Amniotic epithelial cell (primary cell): Measurements from ENCODE around the gene AKAP12.

Source experiments
- DNase-seq: peaks from one replicate; pipeline ENCODE4 v3.0.0-alpha.2; 2010; ENCODE audit warnings: low read depth

AKAP12 gene

DNA sequence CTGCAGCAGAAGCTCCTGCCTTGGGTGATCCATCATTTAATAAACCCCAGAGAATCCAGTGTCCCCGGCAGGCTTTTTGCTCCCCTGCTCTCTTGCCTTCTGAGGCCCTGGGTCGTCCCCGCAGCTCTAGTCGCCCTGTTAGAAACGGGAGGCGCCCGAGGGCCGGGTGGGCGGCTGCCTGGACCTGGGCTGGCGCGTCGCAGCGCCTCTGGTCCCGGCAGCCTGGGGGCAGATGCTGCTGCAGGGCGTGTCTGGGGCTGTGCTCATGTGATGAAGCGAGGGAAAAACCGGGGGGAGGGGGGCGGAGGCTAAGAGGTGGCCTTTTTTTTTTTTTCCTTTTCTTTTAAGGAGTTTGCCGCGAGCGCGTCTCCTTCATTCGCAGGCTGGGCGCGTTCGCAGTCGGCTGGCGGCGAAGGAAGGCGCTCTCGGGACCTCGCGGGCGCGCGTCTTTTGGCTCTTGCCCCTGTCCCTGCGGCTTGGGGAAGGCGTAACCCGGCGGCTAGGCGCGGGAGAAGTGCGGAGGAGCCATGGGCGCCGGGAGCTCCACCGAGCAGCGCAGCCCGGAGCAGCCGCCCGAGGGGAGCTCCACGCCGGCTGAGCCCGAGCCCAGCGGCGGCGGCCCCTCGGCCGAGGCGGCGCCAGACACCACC is 394 bp downstream of the AKAP12 start:
- peak; percentile 40 for DNase-seq

GRCh38 chr6:151240791-151241642 is 1.2 kb downstream of the AKAP12 start:
- peak; percentile 71 for DNase-seq

DNA sequence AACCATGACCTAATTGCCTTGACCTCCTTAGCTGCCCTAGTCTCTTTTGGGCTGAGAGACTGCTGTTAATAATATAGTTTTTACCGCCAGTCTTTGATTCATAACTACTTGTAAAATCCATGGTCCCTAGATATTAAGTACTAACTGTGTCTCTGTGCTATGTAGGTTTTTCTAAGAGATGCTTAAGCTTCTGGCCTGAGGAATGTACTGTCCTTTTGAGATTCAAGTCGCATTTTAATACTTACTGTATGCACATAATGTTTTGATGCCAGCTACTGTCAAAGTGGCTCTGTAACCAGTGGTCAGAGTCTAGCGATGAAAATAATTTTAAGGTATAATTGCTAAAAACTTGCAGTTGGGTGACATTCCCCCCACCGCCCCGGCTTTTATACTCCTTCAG is 2.1 kb downstream of the AKAP12 start:
- DNase-seq: no peak

DNA sequence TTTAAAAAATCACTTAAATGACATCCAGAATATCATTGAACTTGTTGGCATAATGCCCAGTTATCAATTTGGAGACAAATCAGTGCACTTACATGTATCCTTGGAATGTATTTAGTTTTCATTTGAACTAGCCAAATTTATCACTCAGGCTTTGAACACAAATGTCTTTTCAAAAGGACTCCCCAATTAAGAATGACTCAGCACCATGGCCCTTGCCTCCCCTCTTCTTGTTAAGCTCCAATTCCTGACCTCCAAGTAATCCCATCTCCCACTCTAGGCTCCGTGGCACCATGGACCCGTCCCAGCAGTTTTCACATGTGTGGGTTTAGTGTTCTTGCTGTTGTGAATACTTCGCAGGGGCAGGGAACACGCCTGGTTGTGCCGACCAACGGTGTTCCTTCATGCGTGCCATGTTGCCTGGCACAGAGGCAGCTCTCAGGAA is 2.7 kb downstream of the AKAP12 start:
- no peak for DNase-seq

DNA sequence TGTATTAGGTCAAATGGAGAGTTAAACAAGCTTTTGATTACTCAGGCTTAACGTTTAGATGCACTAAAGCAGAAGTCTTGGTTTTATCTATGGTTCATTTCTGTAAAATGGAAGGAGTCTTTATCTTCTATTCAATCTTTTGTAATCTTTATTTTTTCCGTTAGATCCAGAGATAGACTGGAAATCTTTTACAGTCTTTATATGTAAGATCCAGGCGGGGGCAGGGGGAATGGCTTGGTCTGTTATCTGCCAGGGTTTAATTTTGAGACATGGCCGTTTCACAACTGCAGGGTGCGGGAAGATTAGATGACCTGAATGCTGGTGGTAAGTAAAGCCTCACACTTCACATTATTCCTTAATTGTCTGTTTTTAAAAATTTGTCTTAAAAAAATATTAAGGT is 3.7 kb downstream of the AKAP12 start:
- DNase-seq: peak; percentile 24

DNA sequence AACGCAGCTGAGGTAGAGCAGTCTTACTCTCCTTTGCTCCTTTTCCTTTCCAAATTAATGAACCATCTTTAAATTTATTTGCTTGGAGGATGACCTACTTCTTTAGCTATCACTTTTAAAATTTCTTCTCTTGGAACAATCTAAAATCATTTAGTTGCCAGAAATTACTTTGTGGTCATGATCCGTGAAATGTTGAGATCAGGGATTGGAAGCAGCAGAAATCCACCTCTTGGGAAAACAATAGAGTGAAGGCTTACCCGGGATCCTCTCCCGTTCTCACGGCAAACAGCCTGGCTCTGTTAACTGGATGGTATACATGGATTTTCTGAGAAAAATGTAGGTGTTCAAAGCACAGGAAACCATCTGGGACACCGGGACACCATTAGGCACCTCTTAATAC is 7.7 kb downstream of the AKAP12 start:
- DNase-seq: no peak

DNA sequence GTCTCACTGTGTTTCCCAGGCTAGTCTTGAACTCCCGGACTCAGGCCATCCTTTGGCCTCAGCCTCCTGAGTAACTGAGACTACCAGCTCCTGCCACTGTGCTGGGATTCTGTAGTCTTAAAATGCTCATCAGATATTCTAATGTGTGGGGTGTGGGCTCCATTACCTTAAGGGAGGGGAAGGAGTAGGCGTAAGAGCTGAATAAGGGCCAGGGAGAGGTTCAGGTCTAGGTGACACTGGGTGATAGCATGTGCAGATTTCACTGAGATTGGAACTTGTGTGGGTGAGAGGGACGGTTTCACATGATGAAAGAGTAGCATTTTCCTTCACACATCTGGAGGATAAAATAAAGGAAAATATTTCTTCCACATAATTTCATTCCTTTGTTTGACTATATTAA is 8.5 kb downstream of the AKAP12 start:
- DNase-seq: no peak

GRCh38 chr6:151252634-151253033 is 12.9 kb downstream of the AKAP12 start:
- no peak for DNase-seq

- peak; percentile 73 for DNase-seq
Observed at GRCh38 chr6:151254451-151255081, 14.8 kb downstream of the AKAP12 start.

DNA sequence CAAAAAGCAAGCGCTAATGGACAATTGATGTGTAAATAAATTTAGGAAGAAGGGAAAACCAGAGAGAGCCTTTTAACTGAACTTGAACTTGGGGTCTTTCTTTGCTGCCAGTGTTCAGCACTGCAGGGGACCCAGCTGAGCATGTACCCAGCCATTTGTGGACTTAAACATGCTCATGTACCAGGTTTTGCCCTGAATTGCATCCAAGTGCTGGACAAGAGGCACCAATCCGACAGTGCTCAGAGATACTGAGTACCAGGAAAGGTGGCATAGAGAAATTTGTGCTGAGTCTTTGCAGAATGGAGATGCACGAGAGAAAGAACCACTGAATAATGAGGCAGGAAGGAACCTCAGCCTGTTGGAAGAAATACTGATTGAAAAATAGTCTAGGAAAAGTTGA is 16.0 kb downstream of the AKAP12 start:
- no peak for DNase-seq

DNA sequence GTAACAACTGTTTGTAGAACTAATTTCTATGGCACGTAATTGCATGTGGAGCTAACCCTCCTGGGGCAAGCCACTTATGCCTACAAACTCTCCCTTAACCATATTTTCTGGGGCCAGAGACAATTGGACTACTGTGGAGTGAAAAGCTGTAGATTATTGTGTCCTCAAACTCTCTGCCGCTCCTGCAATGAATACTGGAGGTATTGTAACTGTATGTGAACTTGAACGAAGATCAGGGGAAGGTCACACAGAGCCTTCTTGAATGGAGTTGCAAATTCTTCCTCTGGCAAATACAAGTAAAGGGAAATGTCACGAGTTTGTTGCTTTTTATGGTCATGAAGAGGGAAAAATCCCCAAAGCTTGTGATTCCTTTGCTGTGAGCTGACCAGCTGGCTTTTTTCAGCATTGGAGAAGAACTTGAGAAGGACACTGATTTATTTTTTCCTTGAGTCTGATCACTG is 18.2 kb downstream of the AKAP12 start:
- no peak for DNase-seq

GRCh38 chr6:151260205-151260604 is 20.4 kb downstream of the AKAP12 start:
- DNase-seq: no peak

- DNase-seq: no peak
Observed at GRCh38 chr6:151263035-151263434, 23.3 kb downstream of the AKAP12 start.

DNA sequence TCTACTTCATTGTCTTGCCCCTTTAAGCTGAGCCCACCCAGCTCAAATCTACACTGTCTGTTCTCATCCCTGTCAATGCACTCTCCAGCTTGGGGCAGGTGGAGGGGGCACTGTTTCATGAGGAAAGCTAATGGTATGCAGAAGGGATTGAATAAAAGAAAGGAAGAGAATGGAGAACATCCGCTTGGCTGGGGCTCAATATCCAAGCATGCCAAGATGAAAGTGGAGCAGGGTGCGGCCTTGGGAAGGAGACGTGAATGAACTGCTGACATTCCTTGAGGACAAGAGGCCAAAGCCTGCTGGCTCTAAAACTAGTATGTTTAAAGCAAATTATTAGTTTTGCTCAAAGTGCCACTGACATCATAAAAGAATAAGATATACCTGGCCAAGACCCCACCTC is 24.2 kb downstream of the AKAP12 start:
- no peak for DNase-seq

GRCh38 chr6:151265282-151265681 is 25.5 kb downstream of the AKAP12 start:
- no peak for DNase-seq

GRCh38 chr6:151269321-151269995 is 29.7 kb downstream of the AKAP12 start:
- DNase-seq: peak; percentile 72

GRCh38 chr6:151275121-151275520 is 35.4 kb downstream of the AKAP12 start:
- no peak for DNase-seq

- DNase-seq: no peak
Observed at GRCh38 chr6:151275566-151275965, 35.8 kb downstream of the AKAP12 start.

GRCh38 chr6:151276112-151276740 is 36.5 kb downstream of the AKAP12 start:
- DNase-seq: peak; percentile 94

DNA sequence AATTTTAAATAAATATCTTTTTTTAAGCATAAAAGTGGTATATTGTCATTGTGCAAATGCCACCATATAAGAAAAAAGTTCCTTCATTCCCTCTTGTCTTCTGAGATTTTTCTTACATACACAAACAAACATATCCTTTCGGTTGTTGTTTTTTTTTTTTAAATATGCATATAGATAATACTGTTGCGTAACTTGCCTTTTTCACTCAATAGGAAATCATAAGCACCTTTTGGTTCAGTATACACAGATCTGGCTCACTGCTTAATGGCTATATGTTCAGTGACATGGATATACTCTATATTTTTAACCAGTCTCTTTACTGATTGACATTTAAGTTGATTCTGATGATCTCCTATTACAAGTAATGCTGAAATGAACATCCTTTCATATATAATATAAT is 40.1 kb downstream of the AKAP12 start:
- DNase-seq: no peak

DNA sequence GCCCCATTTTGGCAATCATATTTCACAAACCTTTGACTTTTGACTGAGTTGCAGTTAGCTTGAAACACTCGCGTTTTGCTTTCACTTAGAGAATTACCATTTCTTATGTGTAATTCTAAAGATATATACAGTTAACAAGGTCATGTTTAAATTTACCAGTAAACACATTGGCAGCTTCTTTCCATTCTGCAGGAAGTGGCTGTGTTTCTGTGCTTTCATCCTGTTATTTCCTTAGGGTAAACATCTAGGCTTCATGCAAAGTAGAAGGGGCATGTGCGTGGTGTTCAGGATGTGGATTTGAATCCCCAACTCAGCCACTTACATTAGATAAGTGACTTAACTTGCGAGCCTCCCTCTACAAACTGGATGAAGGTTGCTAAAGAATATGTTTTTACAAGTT is 41.1 kb downstream of the AKAP12 start:
- no peak for DNase-seq

- no peak for DNase-seq
Observed at GRCh38 chr6:151284012-151284411, 44.2 kb downstream of the AKAP12 start.
